GM12875 (cell line): ENCODE data around the gene MAGI2.

Experiments used
- H3K4me3 ChIP-seq: one replicate; pipeline ENCODE4 v1.5.1; 2011; ENCODE audit warnings: low read depth, low read length, control low read depth
- CTCF ChIP-seq: IDR thresholded peaks from 2 replicates; pipeline ENCODE4 v1.5.1; 2011; ENCODE audit warnings: low read depth, mild to moderate bottlenecking, control low read depth, inconsistent platforms, low read length, moderate library complexity, borderline replicate concordance; ENCODE audit not compliant: insufficient read depth

The MAGI2 gene

GRCh38 chr7:78379148-78379547, 1074.3 kb downstream of the MAGI2 start:
- TF ChIP-seq CTCF = no peak

GRCh38 chr7:78377532-78377931, 1075.9 kb downstream of the MAGI2 start:
- no peak for TF ChIP-seq CTCF
- no peak overlapping the region for H3K4me3 ChIP-seq

More at GRCh38 chr7:78379148-78379547, 1074.3 kb downstream of the MAGI2 start:
- H3K4me3 ChIP-seq = no peak overlapping the region

- TF ChIP-seq CTCF = no peak
- H3K4me3 ChIP-seq = no peak overlapping the region
Observed at GRCh38 chr7:78370936-78371335, 1082.5 kb downstream of the MAGI2 start.

- TF ChIP-seq CTCF = no peak
- H3K4me3 ChIP-seq = no peak overlapping the region
Observed at GRCh38 chr7:78368771-78369170, 1084.7 kb downstream of the MAGI2 start.

GRCh38 chr7:78367280-78367773, 1086.1 kb downstream of the MAGI2 start:
- no peak for TF ChIP-seq CTCF

GRCh38 chr7:78363866-78364265, 1089.6 kb downstream of the MAGI2 start:
- no peak overlapping the region for H3K4me3 ChIP-seq
- TF ChIP-seq CTCF = no peak

More at GRCh38 chr7:78367280-78367773, 1086.1 kb downstream of the MAGI2 start:
- H3K4me3 ChIP-seq = no peak overlapping the region

- TF ChIP-seq CTCF = no peak
- no peak overlapping the region for H3K4me3 ChIP-seq
Observed at GRCh38 chr7:78359836-78360235, 1093.6 kb downstream of the MAGI2 start.
